ENCODE data around the gene CREBZF.

CREBZF gene

GRCh38 chr11:85627998-85628770 is 36.7 kb downstream of the CREBZF start, which contains the start of gene TMEM126B:
TMEM126B (plus strand) TSS chr11:85628593; CDS start chr11:85628608, 15 bp downstream.
- Histone ChIP-seq H2AFZ (ENCODE audit: low read length) (peak within 1 kb of the TSS; percentile 96), H3K9ac (ENCODE audit: low read depth, low read length, poor library complexity, severe bottlenecking) (peak within 1 kb of the TSS; percentile 85), H4K20me1 (ENCODE audit: insufficient read depth, low read length, poor library complexity, severe bottlenecking) (peaks cover 3% of the 10 kb centered on the region), H3F3A (ENCODE audit: low read depth) (no peaks in the 10 kb centered on the region), H3K27me3 (ENCODE audit: insufficient read depth, low read length, poor library complexity, severe bottlenecking) (no peaks in the 10 kb centered on the region), H3K9me2 (replicated peaks; ENCODE audit: low read depth, low read length) (no peaks in the 10 kb centered on the region), H3K9me3 (ENCODE audit: insufficient read depth, low read depth, low read length) (no peaks in the 10 kb centered on the region), H3K36me3 (ENCODE audit: insufficient read depth, low read length) (no peaks in the 10 kb centered on the region), H3K4me1 (ENCODE audit: insufficient read depth, low read length, poor library complexity, severe bottlenecking) (peaks cover 48% of the 10 kb centered on the region), H3K4me3 (ENCODE audit: low read length, poor library complexity, severe bottlenecking) (peak within 1 kb of the TSS; percentile 97), H3K79me2 (ENCODE audit: insufficient read depth, low read length) (peaks cover 26% of the 10 kb centered on the region), H3K4me2 (ENCODE audit: low read depth, low read length, poor library complexity, severe bottlenecking) (peak within 1 kb of the TSS; percentile 89)
- TF ChIP-seq EZH2phosphoT487 (IDR thresholded peaks at IDR 0.05; ENCODE audit: borderline replicate concordance), result no peak
- TF ChIP-seq, protein P1, sequence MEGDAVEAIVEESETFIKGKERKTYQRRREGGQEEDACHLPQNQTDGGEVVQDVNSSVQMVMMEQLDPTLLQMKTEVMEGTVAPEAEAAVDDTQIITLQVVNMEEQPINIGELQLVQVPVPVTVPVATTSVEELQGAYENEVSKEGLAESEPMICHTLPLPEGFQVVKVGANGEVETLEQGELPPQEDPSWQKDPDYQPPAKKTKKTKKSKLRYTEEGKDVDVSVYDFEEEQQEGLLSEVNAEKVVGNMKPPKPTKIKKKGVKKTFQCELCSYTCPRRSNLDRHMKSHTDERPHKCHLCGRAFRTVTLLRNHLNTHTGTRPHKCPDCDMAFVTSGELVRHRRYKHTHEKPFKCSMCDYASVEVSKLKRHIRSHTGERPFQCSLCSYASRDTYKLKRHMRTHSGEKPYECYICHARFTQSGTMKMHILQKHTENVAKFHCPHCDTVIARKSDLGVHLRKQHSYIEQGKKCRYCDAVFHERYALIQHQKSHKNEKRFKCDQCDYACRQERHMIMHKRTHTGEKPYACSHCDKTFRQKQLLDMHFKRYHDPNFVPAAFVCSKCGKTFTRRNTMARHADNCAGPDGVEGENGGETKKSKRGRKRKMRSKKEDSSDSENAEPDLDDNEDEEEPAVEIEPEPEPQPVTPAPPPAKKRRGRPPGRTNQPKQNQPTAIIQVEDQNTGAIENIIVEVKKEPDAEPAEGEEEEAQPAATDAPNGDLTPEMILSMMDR (conservative IDR thresholded peaks at IDR 0.05; ENCODE audit: low read length), result no peak

DNA sequence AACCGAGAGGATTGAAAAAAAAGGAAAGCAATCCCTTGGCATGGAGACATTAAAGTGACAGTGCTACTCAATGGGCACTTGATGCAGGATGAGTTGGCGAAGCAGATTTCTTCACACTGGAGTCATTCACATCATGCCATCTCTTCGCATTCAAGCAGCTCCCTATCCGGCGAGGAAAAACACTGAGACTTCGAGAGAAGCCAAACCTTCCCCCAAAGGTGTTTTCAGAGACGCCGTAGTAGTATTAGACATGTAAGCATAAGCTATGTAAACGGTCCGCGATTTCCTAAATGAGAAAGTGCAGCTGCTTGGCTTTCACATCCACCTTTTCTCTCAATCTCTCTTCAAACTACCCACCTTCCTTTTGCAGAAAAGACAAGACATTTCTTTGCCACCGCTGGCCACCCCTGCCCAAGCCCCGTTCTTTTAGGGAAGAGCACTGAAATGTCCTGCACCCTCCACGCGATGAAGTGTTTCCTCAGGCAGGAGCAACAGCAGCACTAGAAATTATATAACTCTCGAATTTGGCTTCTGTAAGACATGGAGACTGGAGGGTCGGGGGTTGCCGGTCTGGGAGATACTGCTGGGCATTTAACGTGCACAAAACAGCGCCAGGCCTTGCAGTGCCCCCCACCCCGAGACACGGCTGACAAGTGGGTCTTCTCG is 37.5 kb downstream of the CREBZF start, which contains the start of gene DLG2:
Gene DLG2, minus strand, starts transcription at position 13 of the 666 bp plus-strand sequence.
- Histone ChIP-seq H4K20me1 (ENCODE audit: insufficient read depth, low read length, poor library complexity, severe bottlenecking) (peaks cover 3% of the 10 kb centered on the region), H2AFZ (ENCODE audit: low read length) (peak within 1 kb of the TSS; percentile 85), H3F3A (ENCODE audit: low read depth) (no peaks in the 10 kb centered on the region), H3K36me3 (ENCODE audit: insufficient read depth, low read length) (no peaks in the 10 kb centered on the region), H3K4me3 (ENCODE audit: low read length, poor library complexity, severe bottlenecking) (peak within 1 kb of the TSS; percentile 97), H3K4me1 (ENCODE audit: insufficient read depth, low read length, poor library complexity, severe bottlenecking) (peaks cover 48% of the 10 kb centered on the region), H3K9ac (ENCODE audit: low read depth, low read length, poor library complexity, severe bottlenecking) (peak within 1 kb of the TSS; percentile 85), H3K9me3 (ENCODE audit: insufficient read depth, low read depth, low read length) (no peaks in the 10 kb centered on the region), H3K4me2 (ENCODE audit: low read depth, low read length, poor library complexity, severe bottlenecking) (peak within 1 kb of the TSS; percentile 89), H3K27me3 (ENCODE audit: insufficient read depth, low read length, poor library complexity, severe bottlenecking) (no peaks in the 10 kb centered on the region), H3K9me2 (replicated peaks; ENCODE audit: low read depth, low read length) (no peaks in the 10 kb centered on the region), H3K79me2 (ENCODE audit: insufficient read depth, low read length) (peaks cover 26% of the 10 kb centered on the region)
- TF ChIP-seq, protein P1 (conservative IDR thresholded peaks at IDR 0.05; ENCODE audit: low read length), result no peak

DNA sequence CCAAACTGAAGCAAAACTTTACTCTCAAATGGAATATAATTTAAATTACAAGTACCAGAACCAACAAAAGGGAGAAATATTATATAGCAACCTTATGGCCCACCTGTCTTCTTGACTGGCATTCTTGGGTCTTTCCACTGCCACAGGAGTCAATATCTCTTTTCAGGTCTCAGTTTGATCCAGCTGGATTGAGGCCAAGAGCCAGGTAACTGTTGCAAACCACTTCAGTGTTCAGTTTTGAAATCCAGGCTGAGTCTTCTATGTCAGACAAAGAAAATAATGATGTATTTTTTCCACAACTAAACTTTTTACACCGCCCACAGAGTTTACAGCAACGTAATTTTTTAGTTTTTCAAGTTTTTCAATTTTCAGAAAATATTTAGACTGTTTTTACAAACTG is 38.4 kb downstream of the CREBZF start:
- Histone ChIP-seq H4K20me1 (ENCODE audit: insufficient read depth, low read length, poor library complexity, severe bottlenecking) (peaks cover 3% of the 10 kb centered on the region), H3K9me2 (replicated peaks; ENCODE audit: low read depth, low read length) (no peaks in the 10 kb centered on the region), H3K9ac (ENCODE audit: low read depth, low read length, poor library complexity, severe bottlenecking) (peak overlapping the region; percentile 85), H3K27me3 (ENCODE audit: insufficient read depth, low read length, poor library complexity, severe bottlenecking) (no peaks in the 10 kb centered on the region), H3K79me2 (ENCODE audit: insufficient read depth, low read length) (peaks cover 22% of the 10 kb centered on the region), H3K4me1 (ENCODE audit: insufficient read depth, low read length, poor library complexity, severe bottlenecking) (peaks cover 48% of the 10 kb centered on the region), H3K9me3 (ENCODE audit: insufficient read depth, low read depth, low read length) (no peaks in the 10 kb centered on the region), H3K36me3 (ENCODE audit: insufficient read depth, low read length) (no peaks in the 10 kb centered on the region), H3K4me3 (ENCODE audit: low read length, poor library complexity, severe bottlenecking) (peak overlapping the region; percentile 97), H3K4me2 (ENCODE audit: low read depth, low read length, poor library complexity, severe bottlenecking) (peak overlapping the region; percentile 89), H2AFZ (ENCODE audit: low read length) (0 out of 2 replicates have a peak overlapping the region, but pooled peaks have one; percentile 85), H3F3A (ENCODE audit: low read depth) (no peaks in the 10 kb centered on the region)
- TF ChIP-seq EZH2phosphoT487 (IDR thresholded peaks at IDR 0.05; ENCODE audit: borderline replicate concordance), result no peak
- TF ChIP-seq, protein P1 (conservative IDR thresholded peaks at IDR 0.05; ENCODE audit: low read length), result no peak

Data from Loucy (cell line).